H1 (cell line): ENCODE data around the gene CLCNKB. TPM values are rescaled to one million over a fixed set of nuclear protein-coding genes. Genes with fewer than 3 reads are reported as not detected.
A peak's percentile ranks its signal among the peaks of the same experiment; 100 is the strongest.

Experiments used
- CTCF ChIA-PET: fragments of 300-600 bp; sonication (Branson Sonifier 250); formaldehyde crosslinking; loops from one replicate; lab custom pipeline; 2021; ENCODE audit not compliant: partially characterized antibody; lab: Charles Lee
- POLR2A ChIA-PET: fragments of 300-600 bp; sonication (Branson Sonifier 250); formaldehyde crosslinking; loops from one replicate; lab custom pipeline; 2021; ENCODE audit warnings: inconsistent platforms; ENCODE audit not compliant: partially characterized antibody; lab: Charles Lee
- DNase-seq, 2 experiments: peaks; one replicate each; pipeline versions ENCODE4 v3.0.0 to v3.0.0-alpha.2; 2010 to 2022; ENCODE audit warnings: low spot score in 2 of 2, low read depth in 1 of 2, mixed read lengths in 1 of 2
- FAIRE-seq: peaks from 2 replicates; lab custom pipeline; 2011; peaks lifted over from hg19 to GRCh38; lab: Jason Lieb, UNC
- H2AFZ ChIP-seq: 2 replicates; pipeline ENCODE4 v1.8.1; 2012; ENCODE audit warnings: low read length, inconsistent platforms
- H2AK5ac ChIP-seq: 2 replicates; pipeline ENCODE4 v1.6.1; 2013; ENCODE audit warnings: low read depth, low read length
- H2BK120ac ChIP-seq: replicated peaks from 2 replicates; pipeline ENCODE3; 2013; ENCODE audit warnings: low read depth, low read length, inconsistent platforms
- H2BK12ac ChIP-seq: 2 replicates; pipeline ENCODE4 v1.6.1; 2013; ENCODE audit warnings: low read depth, low read length
- H2BK15ac ChIP-seq: 2 replicates; pipeline ENCODE4 v1.6.1; 2013; ENCODE audit warnings: low read length
- H2BK20ac ChIP-seq: 2 replicates; pipeline ENCODE4 v1.6.1; 2013; ENCODE audit warnings: low read length
- H2BK5ac ChIP-seq: 2 replicates; pipeline ENCODE4 v1.6.1; 2013; ENCODE audit warnings: low read depth, low read length
- H3K14ac ChIP-seq: 2 replicates; pipeline ENCODE4 v1.6.1; 2013; ENCODE audit warnings: inconsistent platforms; ENCODE audit not compliant: insufficient read length
- H3K18ac ChIP-seq: 2 replicates; pipeline ENCODE4 v1.6.1; 2013; ENCODE audit warnings: low read length; ENCODE audit errors: extremely low read depth
- H3K23ac ChIP-seq: 2 replicates; pipeline ENCODE4 v1.6.1; 2013; ENCODE audit warnings: inconsistent platforms; ENCODE audit not compliant: insufficient read length
- H3K23me2 ChIP-seq: 2 replicates; pipeline ENCODE4 v1.6.1; 2013; ENCODE audit warnings: low read depth, low read length
- H3K27ac ChIP-seq: 2 replicates; pipeline ENCODE4 v1.6.1; 2011; ENCODE audit warnings: low read depth, low read length, inconsistent platforms
- H3K27me3 ChIP-seq, 4 experiments: replicated peaks in 1 of 4; 1 replicate in 1 of 4; 2 replicates in 3 of 4; pipeline versions ENCODE4 v1.6.1 to v1.8.1; 2011 to 2013; ENCODE audit warnings: low read length in 3 of 4, mild to moderate bottlenecking in 3 of 4, inconsistent platforms in 2 of 4, mixed read lengths in 2 of 4, moderate library complexity in 1 of 4; ENCODE audit not compliant: control insufficient read depth in 3 of 4, insufficient read depth in 3 of 4; ENCODE audit errors: extremely low read depth in 1 of 4
- H3K36me3 ChIP-seq, 4 experiments: 2 replicates each; pipeline versions ENCODE4 v1.6.1 to v1.8.1; 2011 to 2013; ENCODE audit warnings: mild to moderate bottlenecking in 4 of 4, low read length in 3 of 4, moderate library complexity in 2 of 4, control low read depth in 1 of 4, inconsistent platforms in 1 of 4; ENCODE audit not compliant: insufficient read depth in 4 of 4, control insufficient read depth in 2 of 4
- H3K4ac ChIP-seq: replicated peaks from 2 replicates; pipeline ENCODE3; 2013; ENCODE audit warnings: low read length, low read depth, mixed read lengths, inconsistent platforms; ENCODE audit not compliant: insufficient read length
- H3K4me1 ChIP-seq, 4 experiments: replicated peaks in 1 of 4; 1 replicate in 1 of 4; 2 replicates in 3 of 4; pipeline versions ENCODE4 v1.6.1 to v1.8.1; 2011 to 2013; ENCODE audit warnings: low read length in 3 of 4, inconsistent platforms in 2 of 4, mixed read lengths in 1 of 4; ENCODE audit not compliant: insufficient read depth in 4 of 4, control insufficient read depth in 3 of 4
- H3K4me2 ChIP-seq, 2 experiments: 2 replicates each; pipeline versions ENCODE4 v1.6.1 to v1.8.1; 2011 to 2013; ENCODE audit warnings: low read depth in 2 of 2, low read length in 2 of 2, control low read depth in 1 of 2, inconsistent platforms in 1 of 2, mild to moderate bottlenecking in 1 of 2; ENCODE audit not compliant: insufficient read depth in 1 of 2
- H3K4me3 ChIP-seq, 4 experiments: fragments of 200-600, 300-600 bp in 1 of 4; sonication (generic), shearing (Covaris generic), sonication (Bioruptor Twin) in 1 of 4; 2 replicates each; pipeline versions ENCODE4 v1.5.1 to v1.8.1; 2011 to 2016; ENCODE audit warnings: low read length in 4 of 4, low read depth in 3 of 4, control low read depth in 2 of 4, inconsistent platforms in 2 of 4, mild to moderate bottlenecking in 2 of 4, mixed read lengths in 1 of 4, moderate library complexity in 1 of 4; ENCODE audit not compliant: insufficient read depth in 2 of 4; ENCODE audit errors: extremely low read depth in 1 of 4
- H3K56ac ChIP-seq: replicated peaks from 2 replicates; pipeline ENCODE3; 2013; ENCODE audit warnings: low read depth, mild to moderate bottlenecking, mixed read lengths, low read length, inconsistent platforms; ENCODE audit not compliant: insufficient read length
- H3K79me1 ChIP-seq: 2 replicates; pipeline ENCODE4 v1.6.1; 2013; ENCODE audit warnings: low read depth, low read length, control low read depth
- H3K79me2 ChIP-seq, 2 experiments: 2 replicates each; pipeline versions ENCODE4 v1.6.1 to v1.8.1; 2012 to 2013; ENCODE audit warnings: low read length in 2 of 2, mild to moderate bottlenecking in 2 of 2, inconsistent platforms in 1 of 2; ENCODE audit not compliant: insufficient read depth in 2 of 2, control insufficient read depth in 1 of 2
- H3K9ac ChIP-seq, 4 experiments: replicated peaks in 1 of 4; 1 replicate in 1 of 4; 2 replicates in 3 of 4; pipeline versions ENCODE4 v1.6.1 to v1.8.1; 2011 to 2013; ENCODE audit warnings: low read depth in 3 of 4, low read length in 3 of 4, control low read depth in 2 of 4, mild to moderate bottlenecking in 2 of 4, moderate library complexity in 2 of 4, inconsistent platforms in 1 of 4; ENCODE audit errors: extremely low read depth in 1 of 4
- H3K9me3 ChIP-seq, 2 experiments: 2 replicates each; pipeline versions ENCODE4 v1.6.1 to v1.8.1; 2012 to 2013; ENCODE audit warnings: mild to moderate bottlenecking in 2 of 2, moderate library complexity in 2 of 2, control low read depth in 1 of 2, inconsistent platforms in 1 of 2, low read depth in 1 of 2, low read length in 1 of 2, mixed read lengths in 1 of 2; ENCODE audit not compliant: insufficient read depth in 2 of 2
- H4K20me1 ChIP-seq, 2 experiments: replicated peaks in 1 of 2; 2 replicates each; pipeline versions ENCODE3 to v1.8.1; 2011 to 2013; ENCODE audit warnings: inconsistent platforms in 2 of 2, low read length in 2 of 2, mild to moderate bottlenecking in 1 of 2; ENCODE audit not compliant: insufficient read depth in 2 of 2, control insufficient read depth in 1 of 2
- H4K5ac ChIP-seq: 2 replicates; pipeline ENCODE4 v1.6.1; 2013; ENCODE audit warnings: low read length, low read depth, mixed read lengths, inconsistent platforms; ENCODE audit not compliant: insufficient read length
- H4K8ac ChIP-seq: 2 replicates; pipeline ENCODE4 v1.8.0; 2013; ENCODE audit warnings: mild to moderate bottlenecking, moderate library complexity, low read length, inconsistent platforms; ENCODE audit not compliant: insufficient read depth; ENCODE audit errors: extremely low read depth
- H4K91ac ChIP-seq: replicated peaks from 2 replicates; pipeline ENCODE3; 2013; ENCODE audit warnings: low read length, mixed read lengths, inconsistent platforms; ENCODE audit not compliant: insufficient read length
- CBX5 ChIP-seq: fragments of 300-800, 300-1000 bp; sonication (generic); IDR thresholded peaks from 2 replicates; pipeline ENCODE4 v1.7.1; 2016; ENCODE audit warnings: antibody characterized with exemption, low read length, low read depth
- CTCF ChIP-seq, 3 experiments: IDR thresholded peaks; 1 replicate in 2 of 3; 2 replicates in 1 of 3; pipeline versions ENCODE4 v1.5.1 to v1.6.1; 2011; ENCODE audit warnings: low read length in 3 of 3, mild to moderate bottlenecking in 3 of 3, inconsistent platforms in 2 of 3, low read depth in 1 of 3, moderate library complexity in 1 of 3; ENCODE audit not compliant: insufficient read depth in 1 of 3; ENCODE audit errors: control extremely low read depth in 1 of 3
- EZH2 ChIP-seq: fragments of 200-600 bp; sonication (generic); IDR thresholded peaks from 2 replicates; pipeline ENCODE4 v1.7.1; 2012; ENCODE audit warnings: low read depth, mild to moderate bottlenecking, moderate library complexity, low read length, inconsistent platforms; ENCODE audit not compliant: severe bottlenecking
- MAFK ChIP-seq: IDR thresholded peaks from 2 replicates; pipeline ENCODE4 v1.6.1; 2012; ENCODE audit warnings: low read depth, mild to moderate bottlenecking, improper control_type of control experiment, low read length
- RXRA ChIP-seq: IDR thresholded peaks from 2 replicates; pipeline ENCODE4 v1.6.1; 2011; ENCODE audit warnings: low read depth, mild to moderate bottlenecking, low read length, moderate library complexity; ENCODE audit not compliant: insufficient read depth
- SIN3A ChIP-seq, 2 experiments: IDR thresholded peaks in 1 of 2; conservative IDR thresholded peaks in 1 of 2; 2 replicates each; pipeline ENCODE4 v1.6.1; 2011 to 2012; ENCODE audit warnings: low read length in 2 of 2, improper control_type of control experiment in 1 of 2, low read depth in 1 of 2, mild to moderate bottlenecking in 1 of 2
- WGBS, 2 experiments: shearing (Covaris generic) in 1 of 2; methylation state at CpG; one replicate each; pipeline versions ENCODE4 v1.1.6 to v1.1.7; 2013 to 2015; ENCODE audit warnings: low lambda C conversion rate in 2 of 2, mixed read lengths in 2 of 2, inconsistent platforms in 1 of 2, low coverage in 1 of 2, missing lambda C conversion rate in 1 of 2; ENCODE audit not compliant: insufficient replicate concordance in 2 of 2, insufficient coverage in 1 of 2, insufficient read length in 1 of 2; ENCODE audit errors: extremely low coverage in 1 of 2, missing lambda C conversion rate in 1 of 2; 5-methylcytosine and 5-hydroxymethylcytosine counted together
- polyA plus RNA-seq, 7 experiments: library from polyadenylated mRNA; depleted of rRNA in 3 of 7; stranded (reverse) in 5 of 7; unstranded in 2 of 7; fragments of >200 nt in 5 of 7; fragments of 200-250 nt in 2 of 7; gene quantifications; 1 replicate in 5 of 7; 2 replicates in 1 of 7; 4 replicates in 1 of 7; pipeline versions ENCODE4 v1.2.1 to v1.2.3, GENCODE V29; 2011 to 2013; ENCODE audit warnings: missing spikeins in 2 of 7, mixed read lengths in 2 of 7
- total RNA-seq: library from RNA; stranded (reverse); fragmentation: NEBNext Ultra II Directional; extraction: Animal tissue kit (Norgen Biotek cat#: 25700); gene quantifications from 2 replicates; pipeline ENCODE4 v1.2.1, GENCODE V29; 2021

CLCNKB gene
- total and polyA plus RNA-seq, 2 of the 8 experiments (the other 6 are each of a cell fraction or from before 2014, with no cell fraction given), result 1.2 to 3.5 TPM

- FAIRE-seq, result no peak
- WGBS, 2 experiments, result 84% methylated on average over 8 of the region's 9 CpGs; no CpG with 5 or more reads in 1 of the 2 experiments
Observed at GRCh38 chr1:16006552-16007485, 36.8 kb upstream of the CLCNKB start.

More at GRCh38 chr1:16006552-16007485, 36.8 kb upstream of the CLCNKB start:
- Histone ChIP-seq H2AK5ac (no peak overlapping the region), H3K56ac (no peak overlapping the region), H3K23ac (no peak overlapping the region), H2BK12ac (no peak overlapping the region; the same call in 1 of the 2 replicates), H4K91ac (no peak overlapping the region), H3K79me2 (no peaks in the 10 kb centered on the region), H3K18ac (no peak overlapping the region), H4K5ac (no peak overlapping the region), H3K27me3 (no peaks in the 10 kb centered on the region; a peak in 1 of 7 replicates), H2BK120ac (no peak overlapping the region), H4K20me1 (no peaks in the 10 kb centered on the region), H3K14ac (no peak overlapping the region), H3K9me3 (no peaks in the 10 kb centered on the region), H2AFZ (no peak overlapping the region), H3K23me2 (no peaks in the 10 kb centered on the region; the same call in 1 of the 2 replicates), H3K79me1 (no peaks in the 10 kb centered on the region), H3K4me1 (peaks cover 0 to 3% (median 1%) of the 10 kb centered on the region in 4 experiments; a peak in 2 of 7 replicates), H3K9ac (no peak overlapping the region), H2BK20ac (no peak overlapping the region), H3K4ac (no peak overlapping the region), H3K4me2 (no peak overlapping the region), H2BK15ac (no peak overlapping the region), H3K36me3 (no peaks in the 10 kb centered on the region), H3K4me3 (no peak overlapping the region), H2BK5ac (no peak overlapping the region), H3K27ac (no peak overlapping the region), H4K8ac (no peak overlapping the region)
- no peak for DNase-seq
- ChIA-PET CTCF (interaction anchor here (0.6 to 8.9 kb wide), 26 partner anchors 9 to 358 kb away, joined by 3 to 74 read pairs (median 5); partner anchors contain the start of genes CLCNKA, CLCNKB and HSPB7), POLR2A (interaction anchor here (0.6 kb wide), 1 partner anchor 51 kb away, joined by 3 read pairs; no protein-coding TSS in a partner anchor)
- no peak for TF ChIP-seq EZH2
- TF ChIP-seq MAFK, result no peak
- TF ChIP-seq CTCF (IDR thresholded peaks at IDR 0.05; ENCODE audit: control extremely low read depth in 1 of 3, insufficient read depth in 1 of 3, low read depth in 1 of 3, low read length in 3 of 3), result peak in 1 of 3 experiments; percentile 10; a peak in 1 of 4 replicates
- TF ChIP-seq RXRA, result no peak
- no peak for TF ChIP-seq CBX5
- no peak for TF ChIP-seq SIN3A (conservative IDR thresholded peaks at IDR 0.05 in 1 of 2, IDR thresholded peaks at IDR 0.05 in 1 of 2; ENCODE audit: low read depth in 1 of 2, low read length in 2 of 2)
